ENCODE data around the gene DCUN1D2.

Gene DCUN1D2

DNA sequence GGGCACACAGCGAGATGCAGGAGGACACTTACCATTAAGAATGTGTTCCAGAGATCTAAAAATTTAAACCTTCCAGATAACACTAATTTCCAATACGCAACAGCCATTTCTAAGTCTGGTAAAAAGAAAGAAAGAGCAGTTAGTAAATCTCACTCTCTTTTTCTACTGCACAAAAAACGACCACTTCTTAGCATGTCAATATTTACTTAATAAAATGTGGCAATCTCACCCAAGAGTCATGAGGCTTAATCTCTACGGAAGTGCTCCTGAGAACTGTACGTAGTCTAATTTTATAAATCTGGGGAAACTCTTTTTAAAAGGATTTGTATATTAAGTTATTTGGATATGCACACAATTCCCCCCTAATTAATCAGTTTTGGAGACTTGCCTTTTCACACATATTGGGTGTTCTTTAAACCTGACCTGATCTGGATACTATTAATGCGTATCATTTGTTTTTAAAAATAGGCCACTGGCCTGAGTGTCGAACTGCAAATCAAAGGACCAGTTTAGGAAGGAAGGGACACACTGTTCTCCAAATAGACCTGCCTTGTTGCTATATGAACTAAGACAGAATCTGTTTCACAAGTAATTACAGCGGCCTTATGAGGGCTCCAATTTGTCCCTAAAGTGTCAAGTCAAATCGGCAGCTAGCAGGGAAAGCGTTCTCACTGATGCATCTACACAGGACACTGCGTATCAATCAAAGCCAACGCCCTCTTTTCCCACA lies 29.3 kb downstream of the DCUN1D2 start:
- no peaks in the 10 kb centered on the region for H3K9me3 ChIP-seq (replicated peaks; ENCODE audit: insufficient read depth, low read length)
- no peak overlapping the region for H3K27ac ChIP-seq (ENCODE audit: low read length)
- no peak for TF ChIP-seq EZH2 (optimal IDR thresholded peaks at IDR 0.05; ENCODE audit: low read depth, low read length)
- TF ChIP-seq EZH2phosphoT487 (IDR thresholded peaks at IDR 0.05; ENCODE audit: low read length): no peak
- TF ChIP-seq, protein P1, sequence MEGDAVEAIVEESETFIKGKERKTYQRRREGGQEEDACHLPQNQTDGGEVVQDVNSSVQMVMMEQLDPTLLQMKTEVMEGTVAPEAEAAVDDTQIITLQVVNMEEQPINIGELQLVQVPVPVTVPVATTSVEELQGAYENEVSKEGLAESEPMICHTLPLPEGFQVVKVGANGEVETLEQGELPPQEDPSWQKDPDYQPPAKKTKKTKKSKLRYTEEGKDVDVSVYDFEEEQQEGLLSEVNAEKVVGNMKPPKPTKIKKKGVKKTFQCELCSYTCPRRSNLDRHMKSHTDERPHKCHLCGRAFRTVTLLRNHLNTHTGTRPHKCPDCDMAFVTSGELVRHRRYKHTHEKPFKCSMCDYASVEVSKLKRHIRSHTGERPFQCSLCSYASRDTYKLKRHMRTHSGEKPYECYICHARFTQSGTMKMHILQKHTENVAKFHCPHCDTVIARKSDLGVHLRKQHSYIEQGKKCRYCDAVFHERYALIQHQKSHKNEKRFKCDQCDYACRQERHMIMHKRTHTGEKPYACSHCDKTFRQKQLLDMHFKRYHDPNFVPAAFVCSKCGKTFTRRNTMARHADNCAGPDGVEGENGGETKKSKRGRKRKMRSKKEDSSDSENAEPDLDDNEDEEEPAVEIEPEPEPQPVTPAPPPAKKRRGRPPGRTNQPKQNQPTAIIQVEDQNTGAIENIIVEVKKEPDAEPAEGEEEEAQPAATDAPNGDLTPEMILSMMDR (IDR thresholded peaks at IDR 0.05; ENCODE audit: low read length): no peak
- H3K9ac ChIP-seq (ENCODE audit: low read length): no peak overlapping the region
- H3K79me2 ChIP-seq (ENCODE audit: low read length): no peaks in the 10 kb centered on the region
- no peak overlapping the region for H3K4me3 ChIP-seq (ENCODE audit: low read length)
- no peak for DNase-seq
- no peak overlapping the region for H2AFZ ChIP-seq (ENCODE audit: low read length)
- H3K4me1 ChIP-seq (ENCODE audit: low read length): peaks cover 13% of the 10 kb centered on the region
- H3F3A ChIP-seq (ENCODE audit: insufficient read depth, low read length): peaks cover 12% of the 10 kb centered on the region
- no peak overlapping the region for H3K4me2 ChIP-seq (ENCODE audit: low read depth, low read length)
- H3K36me3 ChIP-seq (replicated peaks; ENCODE audit: insufficient read depth, low read length): no peaks in the 10 kb centered on the region
- no peaks in the 10 kb centered on the region for H4K20me1 ChIP-seq (ENCODE audit: insufficient read depth, low read length)
- no peaks in the 10 kb centered on the region for H3K27me3 ChIP-seq (replicated peaks; ENCODE audit: insufficient read depth, low read length)
- no peaks in the 10 kb centered on the region for H3K9me2 ChIP-seq (replicated peaks; ENCODE audit: insufficient read depth, low read length)

- H3K36me3 ChIP-seq (replicated peaks; ENCODE audit: insufficient read depth, low read length): no peaks in the 10 kb centered on the region
- no peak overlapping the region for H3K4me3 ChIP-seq (ENCODE audit: low read length)
- H3K9me2 ChIP-seq (replicated peaks; ENCODE audit: insufficient read depth, low read length): no peaks in the 10 kb centered on the region
- peaks cover 8% of the 10 kb centered on the region for H3K4me1 ChIP-seq (ENCODE audit: low read length)
- no peak overlapping the region for H2AFZ ChIP-seq (ENCODE audit: low read length)
- H4K20me1 ChIP-seq (ENCODE audit: insufficient read depth, low read length): no peaks in the 10 kb centered on the region
- no peak for TF ChIP-seq EZH2phosphoT487 (IDR thresholded peaks at IDR 0.05; ENCODE audit: low read length)
- TF ChIP-seq EZH2 (optimal IDR thresholded peaks at IDR 0.05; ENCODE audit: low read depth, low read length): no peak
- TF ChIP-seq, protein P1 (IDR thresholded peaks at IDR 0.05; ENCODE audit: low read length): no peak
- no peak overlapping the region for H3K9ac ChIP-seq (ENCODE audit: low read length)
- DNase-seq: no peak
- H3K9me3 ChIP-seq (replicated peaks; ENCODE audit: insufficient read depth, low read length): no peaks in the 10 kb centered on the region
- H3K27ac ChIP-seq (ENCODE audit: low read length): no peak overlapping the region
- no peaks in the 10 kb centered on the region for H3K79me2 ChIP-seq (ENCODE audit: low read length)
- no peak overlapping the region for H3K4me2 ChIP-seq (ENCODE audit: low read depth, low read length)
- H3K27me3 ChIP-seq (replicated peaks; ENCODE audit: insufficient read depth, low read length): no peaks in the 10 kb centered on the region
- peaks cover 6% of the 10 kb centered on the region for H3F3A ChIP-seq (ENCODE audit: insufficient read depth, low read length)
These were observed 29.9 kb downstream of the DCUN1D2 start for GRCh38 chr13:113460599-113460998.

DNA sequence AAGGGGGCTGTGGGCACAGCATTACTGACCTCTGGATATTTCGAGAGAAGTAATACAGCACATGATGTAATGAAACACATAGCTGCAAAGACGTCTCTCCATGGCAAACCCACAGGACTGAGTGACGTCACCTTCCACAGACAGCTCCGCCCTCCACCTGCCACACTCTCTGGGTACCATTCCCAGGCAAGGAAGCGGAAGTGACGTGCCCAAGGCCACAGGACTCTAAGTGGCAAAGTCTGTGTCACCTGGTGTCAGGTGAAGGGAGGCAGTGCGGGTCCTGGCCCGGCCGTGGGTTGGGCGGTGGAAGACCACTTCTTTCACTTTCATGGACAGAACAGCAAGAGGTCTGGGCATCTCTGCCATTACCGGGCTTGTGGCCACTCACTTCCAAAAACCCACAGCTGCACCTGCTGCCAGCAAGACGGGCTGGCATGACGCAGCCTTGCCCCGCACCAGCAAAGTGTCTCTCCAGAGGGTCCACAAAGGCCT lies 30.4 kb downstream of the DCUN1D2 start:
- H3K4me1 ChIP-seq (ENCODE audit: low read length): peaks cover 5% of the 10 kb centered on the region
- TF ChIP-seq, protein P1 (IDR thresholded peaks at IDR 0.05; ENCODE audit: low read length): no peak
- TF ChIP-seq EZH2 (optimal IDR thresholded peaks at IDR 0.05; ENCODE audit: low read depth, low read length): no peak
- TF ChIP-seq EZH2phosphoT487 (IDR thresholded peaks at IDR 0.05; ENCODE audit: low read length): no peak
- no peak overlapping the region for H3K4me3 ChIP-seq (ENCODE audit: low read length)
- no peaks in the 10 kb centered on the region for H3K79me2 ChIP-seq (ENCODE audit: low read length)
- no peak overlapping the region for H2AFZ ChIP-seq (ENCODE audit: low read length)
- no peak overlapping the region for H3K27ac ChIP-seq (ENCODE audit: low read length)
- peaks cover under 1% of the 10 kb centered on the region; the same call in 1 of the 2 replicates for H3F3A ChIP-seq (ENCODE audit: insufficient read depth, low read length)
- no peaks in the 10 kb centered on the region for H3K36me3 ChIP-seq (replicated peaks; ENCODE audit: insufficient read depth, low read length)
- no peaks in the 10 kb centered on the region for H3K9me3 ChIP-seq (replicated peaks; ENCODE audit: insufficient read depth, low read length)
- H3K9me2 ChIP-seq (replicated peaks; ENCODE audit: insufficient read depth, low read length): no peaks in the 10 kb centered on the region
- no peaks in the 10 kb centered on the region for H3K27me3 ChIP-seq (replicated peaks; ENCODE audit: insufficient read depth, low read length)
- no peak for DNase-seq
- no peak overlapping the region for H3K4me2 ChIP-seq (ENCODE audit: low read depth, low read length)
- H3K9ac ChIP-seq (ENCODE audit: low read length): no peak overlapping the region
- H4K20me1 ChIP-seq (ENCODE audit: insufficient read depth, low read length): no peaks in the 10 kb centered on the region
